IPS-20b (cell line): ENCODE measurements around the gene CACHD1.

Experiments
- H3K27ac ChIP-seq: one replicate; pipeline ENCODE4 v1.5.1; 2013; ENCODE audit warnings: low read length
- H3K27me3 ChIP-seq: 2 replicates; pipeline ENCODE4 v1.6.1; 2013; ENCODE audit warnings: mild to moderate bottlenecking, low read length, inconsistent platforms; ENCODE audit not compliant: insufficient read depth
- H3K36me3 ChIP-seq: 2 replicates; pipeline ENCODE4 v1.6.1; 2013; ENCODE audit warnings: low read depth, mild to moderate bottlenecking, inconsistent platforms, low read length, moderate library complexity; ENCODE audit not compliant: insufficient read depth
- H3K4me1 ChIP-seq: 2 replicates; pipeline ENCODE4 v1.6.1; 2013; ENCODE audit warnings: mild to moderate bottlenecking, control low read depth, inconsistent platforms, low read length, moderate library complexity; ENCODE audit not compliant: insufficient read depth
- H3K4me3 ChIP-seq: 2 replicates; pipeline ENCODE4 v1.5.1; 2013; ENCODE audit warnings: mild to moderate bottlenecking, low read length, inconsistent platforms
- H3K9ac ChIP-seq: 2 replicates; pipeline ENCODE4 v1.6.1; 2013; ENCODE audit warnings: low read depth, mild to moderate bottlenecking, inconsistent platforms, low read length, moderate library complexity
- H3K9me3 ChIP-seq: 2 replicates; pipeline ENCODE4 v1.6.1; 2013; ENCODE audit warnings: mild to moderate bottlenecking, low read depth, low read length, inconsistent platforms; ENCODE audit not compliant: insufficient read depth

Gene CACHD1

GRCh38 chr1:64678366-64678765 is 208.4 kb downstream of the CACHD1 start:
- no peaks in the 10 kb centered on the region for H3K4me1 ChIP-seq
- H3K9me3 ChIP-seq = no peaks in the 10 kb centered on the region
- H3K27ac ChIP-seq = no peak overlapping the region
- no peak overlapping the region for H3K9ac ChIP-seq
- peaks cover 95% of the 10 kb centered on the region for H3K36me3 ChIP-seq
- no peaks in the 10 kb centered on the region for H3K27me3 ChIP-seq
- H3K4me3 ChIP-seq = no peak overlapping the region

DNA sequence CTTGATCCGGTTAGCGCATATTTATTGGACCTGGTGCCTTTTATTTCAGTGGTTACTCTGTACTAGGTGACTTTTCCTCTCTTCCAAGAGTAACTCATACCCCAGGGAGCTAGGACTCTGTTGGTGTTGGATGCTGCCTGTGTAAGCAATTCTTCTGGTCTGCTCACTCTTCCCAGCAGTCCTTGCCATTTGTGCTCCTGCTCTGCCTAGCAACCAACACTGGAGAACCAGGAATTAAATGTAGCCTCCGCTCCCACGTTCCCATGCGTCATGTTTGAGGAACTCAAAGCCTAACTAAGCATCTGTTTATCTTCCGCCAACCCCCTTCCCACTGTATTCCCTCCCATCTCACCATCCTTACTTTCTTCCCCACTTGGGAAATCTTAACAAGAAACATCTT is 209.2 kb downstream of the CACHD1 start:
- Histone ChIP-seq H3K9me3 (no peaks in the 10 kb centered on the region), H3K9ac (no peak overlapping the region), H3K27me3 (no peaks in the 10 kb centered on the region), H3K4me1 (no peaks in the 10 kb centered on the region), H3K27ac (no peak overlapping the region), H3K4me3 (no peak overlapping the region), H3K36me3 (peaks cover 95% of the 10 kb centered on the region)

GRCh38 chr1:64680599-64680998 is 210.7 kb downstream of the CACHD1 start:
- H3K9ac ChIP-seq = no peak overlapping the region
- H3K36me3 ChIP-seq = peaks cover 99% of the 10 kb centered on the region
- H3K4me3 ChIP-seq = no peak overlapping the region
- no peaks in the 10 kb centered on the region for H3K27me3 ChIP-seq
- H3K4me1 ChIP-seq = no peaks in the 10 kb centered on the region
- H3K27ac ChIP-seq = no peak overlapping the region
- H3K9me3 ChIP-seq = no peaks in the 10 kb centered on the region

DNA sequence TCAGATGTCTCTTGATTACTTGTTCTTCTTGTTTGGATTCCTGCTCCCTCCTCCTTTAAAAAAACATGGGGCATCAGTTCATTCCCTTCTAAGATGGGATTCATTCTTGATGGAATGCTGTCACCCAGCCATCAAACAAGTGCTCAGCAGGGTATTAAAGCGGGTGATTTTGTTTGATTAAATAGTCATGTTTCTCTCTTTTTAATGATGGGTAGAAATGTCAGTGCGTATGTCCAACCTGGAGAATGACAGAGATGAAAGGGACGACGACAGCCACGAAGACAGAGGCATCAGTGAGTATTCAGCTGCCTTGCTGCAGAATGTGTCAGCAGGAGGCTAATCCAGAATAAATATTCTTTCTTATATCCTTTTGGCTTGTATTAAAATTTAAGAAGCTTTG is 211.1 kb downstream of the CACHD1 start:
- Histone ChIP-seq H3K27ac (no peak overlapping the region), H3K4me3 (no peak overlapping the region), H3K9me3 (no peaks in the 10 kb centered on the region), H3K36me3 (peaks cover 100% of the 10 kb centered on the region), H3K9ac (no peak overlapping the region), H3K4me1 (no peaks in the 10 kb centered on the region), H3K27me3 (no peaks in the 10 kb centered on the region)

- Histone ChIP-seq H3K27ac (no peak overlapping the region), H3K36me3 (peaks cover 98% of the 10 kb centered on the region), H3K9ac (no peak overlapping the region), H3K9me3 (no peaks in the 10 kb centered on the region), H3K4me1 (peaks cover 8% of the 10 kb centered on the region), H3K4me3 (no peak overlapping the region), H3K27me3 (no peaks in the 10 kb centered on the region)
These were observed 213.5 kb downstream of the CACHD1 start for GRCh38 chr1:64683419-64683818.

DNA sequence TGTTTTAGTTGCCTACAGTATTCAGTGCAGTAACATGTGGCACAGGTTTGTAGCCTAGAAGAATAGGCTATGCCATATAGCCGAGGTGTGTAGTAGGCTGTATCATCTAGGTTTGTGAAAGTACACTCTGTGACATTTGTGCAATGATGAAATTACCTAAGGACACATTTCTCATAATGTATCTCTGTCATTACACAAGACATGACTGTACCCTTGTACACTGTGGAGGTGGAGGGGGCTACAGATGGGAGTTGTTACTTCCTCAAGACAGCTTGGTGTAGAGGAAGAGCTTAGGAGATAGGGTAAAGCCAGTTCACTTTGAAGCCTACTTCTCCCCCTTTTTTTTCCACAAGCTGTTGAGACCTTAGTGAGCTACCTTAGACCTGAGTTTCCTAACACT is 215.3 kb downstream of the CACHD1 start:
- no peaks in the 10 kb centered on the region for H3K9me3 ChIP-seq
- no peaks in the 10 kb centered on the region for H3K27me3 ChIP-seq
- peaks cover 98% of the 10 kb centered on the region for H3K36me3 ChIP-seq
- no peak overlapping the region for H3K4me3 ChIP-seq
- H3K9ac ChIP-seq = no peak overlapping the region
- H3K27ac ChIP-seq = no peak overlapping the region
- H3K4me1 ChIP-seq = peaks cover 8% of the 10 kb centered on the region

DNA sequence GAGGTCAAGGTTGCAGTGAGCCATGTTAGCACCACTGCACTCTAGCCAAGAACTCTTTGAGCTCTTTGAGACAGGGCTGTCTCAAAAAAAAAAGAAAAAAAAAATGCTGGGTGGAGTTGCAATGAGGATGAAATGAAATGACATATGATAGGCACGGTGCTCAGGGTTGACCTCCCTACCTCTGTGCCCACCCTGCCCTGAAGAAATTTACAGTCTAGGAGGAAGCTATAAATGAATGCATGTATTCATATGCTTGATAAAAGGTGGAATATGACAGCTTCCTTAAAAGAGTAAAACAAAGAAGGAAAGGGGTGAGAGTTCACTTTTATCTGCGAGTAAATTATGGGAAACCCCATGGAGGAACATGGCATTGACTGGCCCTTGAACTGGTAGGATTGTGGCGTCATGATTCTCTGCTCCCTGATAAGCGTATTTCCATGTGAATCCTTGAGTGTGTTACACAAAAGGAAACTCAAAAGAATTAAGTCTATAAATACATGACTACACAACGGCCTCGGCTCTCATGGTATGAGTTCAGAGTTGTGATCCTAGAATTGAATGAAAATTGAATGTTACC is 215.9 kb downstream of the CACHD1 start:
- Histone ChIP-seq H3K27me3 (no peaks in the 10 kb centered on the region), H3K9ac (no peak overlapping the region), H3K9me3 (no peaks in the 10 kb centered on the region), H3K36me3 (peaks cover 98% of the 10 kb centered on the region), H3K27ac (no peak overlapping the region), H3K4me1 (peaks cover 8% of the 10 kb centered on the region), H3K4me3 (no peak overlapping the region)

DNA sequence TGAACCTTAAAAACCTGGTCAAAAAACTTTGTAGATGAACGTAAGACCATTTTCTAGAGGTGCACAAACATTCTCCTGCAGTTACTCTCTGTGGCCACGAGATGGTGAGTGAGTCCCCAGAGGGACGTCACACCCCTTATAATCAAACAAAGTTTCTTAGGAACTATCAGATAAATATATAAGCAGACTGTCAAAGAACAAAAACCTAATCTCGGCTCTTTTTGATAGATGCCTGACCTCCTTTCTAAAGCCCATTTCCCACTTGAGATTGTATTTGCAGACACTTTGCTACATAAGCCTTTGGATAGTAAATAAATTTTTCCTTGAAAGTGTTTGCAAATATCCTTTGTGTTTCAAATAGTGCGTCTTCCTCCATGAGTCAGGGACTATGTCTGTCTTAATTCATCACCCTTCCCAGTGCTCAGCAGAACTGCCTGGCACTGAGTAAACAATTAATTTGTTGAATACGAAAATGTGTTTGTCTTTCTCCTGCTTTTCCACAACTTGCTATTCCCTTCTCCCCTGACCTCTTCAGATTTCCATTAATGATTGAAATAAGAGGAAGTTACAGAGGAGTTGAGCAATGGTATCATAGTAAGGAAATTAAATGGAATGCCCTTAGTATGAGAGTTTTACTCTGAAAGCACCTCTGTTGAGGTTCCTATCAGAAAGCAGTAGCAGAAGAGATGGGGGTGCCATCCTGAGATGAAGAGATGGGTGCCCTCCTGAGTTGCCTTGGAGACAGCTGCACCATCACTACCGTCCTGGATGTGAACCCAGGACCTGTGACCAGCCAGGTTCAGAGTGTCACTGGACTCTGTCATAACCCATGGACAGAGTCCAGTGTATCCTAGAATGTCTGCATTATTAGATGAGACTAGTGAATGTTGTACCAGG is 217.1 kb downstream of the CACHD1 start:
- no peak overlapping the region for H3K4me3 ChIP-seq
- no peaks in the 10 kb centered on the region for H3K9me3 ChIP-seq
- no peak overlapping the region for H3K9ac ChIP-seq
- H3K27ac ChIP-seq = no peak overlapping the region
- no peaks in the 10 kb centered on the region for H3K27me3 ChIP-seq
- H3K36me3 ChIP-seq = peaks cover 98% of the 10 kb centered on the region
- H3K4me1 ChIP-seq = peaks cover 8% of the 10 kb centered on the region

DNA sequence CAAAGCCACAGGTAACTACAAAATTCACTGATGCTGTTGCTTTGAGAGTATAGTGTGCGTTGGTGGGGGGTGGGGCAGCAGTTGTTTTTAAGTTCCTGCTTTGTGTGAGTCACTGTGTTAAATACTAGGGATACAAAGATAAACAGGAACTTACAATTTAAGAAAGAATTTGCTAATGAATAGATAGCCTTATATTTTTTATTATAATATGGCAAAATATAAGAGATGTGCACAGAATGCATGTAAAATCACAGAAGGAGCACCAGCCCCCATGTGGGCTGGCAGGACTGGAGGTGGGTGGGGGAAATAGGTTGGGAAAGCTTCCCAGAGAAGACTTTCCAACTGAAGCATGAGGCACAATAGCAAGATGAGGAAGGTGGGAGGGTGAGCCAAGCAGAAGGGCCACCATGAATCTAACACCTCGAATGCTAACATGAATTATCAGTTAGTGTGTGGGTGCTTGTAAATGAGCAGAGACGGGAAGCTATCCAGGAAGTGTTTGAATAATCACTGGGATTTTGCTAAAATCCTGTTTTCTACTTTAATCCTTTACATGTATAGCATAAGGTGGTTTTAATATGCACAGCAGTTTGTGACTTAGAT is 217.9 kb downstream of the CACHD1 start:
- Histone ChIP-seq H3K4me3 (no peak overlapping the region), H3K27me3 (no peaks in the 10 kb centered on the region), H3K9ac (no peak overlapping the region), H3K9me3 (no peaks in the 10 kb centered on the region), H3K4me1 (peaks cover 8% of the 10 kb centered on the region), H3K27ac (no peak overlapping the region), H3K36me3 (peaks cover 98% of the 10 kb centered on the region)

GRCh38 chr1:64691626-64692025 is 221.7 kb downstream of the CACHD1 start:
- peaks cover 90% of the 10 kb centered on the region for H3K36me3 ChIP-seq

DNA sequence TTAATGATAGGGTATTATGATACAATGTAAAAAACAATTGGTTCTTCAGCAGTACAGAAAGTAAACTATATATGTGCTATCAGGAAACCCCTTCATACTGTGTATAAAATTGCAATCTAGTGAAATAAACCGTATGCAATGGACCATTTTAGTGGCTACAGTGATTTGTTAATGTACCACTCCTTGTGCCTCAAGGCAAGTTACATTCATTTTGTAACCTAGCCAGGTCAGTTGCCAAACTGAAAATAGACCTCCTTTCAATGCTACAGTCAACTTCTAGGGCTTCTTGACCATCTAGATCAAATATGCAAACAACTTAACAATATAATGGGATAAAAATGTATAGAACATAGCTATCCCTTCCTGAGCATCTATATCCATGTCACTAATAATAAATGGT is 223.0 kb downstream of the CACHD1 start:
- Histone ChIP-seq H3K4me1 (no peaks in the 10 kb centered on the region; the same call in 1 of the 2 replicates), H3K9me3 (no peaks in the 10 kb centered on the region), H3K36me3 (peaks cover 78% of the 10 kb centered on the region), H3K27me3 (no peaks in the 10 kb centered on the region), H3K27ac (no peak overlapping the region), H3K9ac (no peak overlapping the region), H3K4me3 (no peak overlapping the region)

More at GRCh38 chr1:64691626-64692025, 221.7 kb downstream of the CACHD1 start:
- H3K27me3 ChIP-seq = no peaks in the 10 kb centered on the region
- H3K9me3 ChIP-seq = no peaks in the 10 kb centered on the region
- peaks cover 8% of the 10 kb centered on the region for H3K4me1 ChIP-seq
- no peak overlapping the region for H3K4me3 ChIP-seq
- H3K9ac ChIP-seq = no peak overlapping the region
- H3K27ac ChIP-seq = no peak overlapping the region

DNA sequence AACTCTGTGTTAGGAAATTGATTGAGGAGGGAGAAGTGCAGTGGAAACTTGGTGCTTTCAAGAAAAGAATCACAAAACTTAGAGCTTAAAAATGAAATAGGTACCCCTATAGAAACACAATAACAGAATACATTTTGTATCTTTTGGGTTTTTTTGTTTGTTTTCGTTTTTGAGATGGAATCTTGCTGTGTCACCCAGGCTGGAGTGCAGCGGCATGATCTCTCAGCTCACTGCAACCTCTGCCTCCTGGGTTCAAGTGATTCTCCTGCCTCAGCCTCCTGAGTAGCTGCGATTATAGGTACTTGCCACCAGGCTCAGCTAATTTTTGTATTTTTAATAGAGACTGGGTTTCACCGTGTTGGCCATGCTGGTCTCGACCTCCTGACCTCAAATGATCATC is 223.5 kb downstream of the CACHD1 start:
- Histone ChIP-seq H3K36me3 (peaks cover 73% of the 10 kb centered on the region), H3K4me3 (no peak overlapping the region), H3K27me3 (no peaks in the 10 kb centered on the region), H3K9me3 (no peaks in the 10 kb centered on the region), H3K4me1 (no peaks in the 10 kb centered on the region; the same call in 1 of the 2 replicates), H3K9ac (no peak overlapping the region), H3K27ac (no peak overlapping the region)
